MM.1S (cell line): Measurements from ENCODE around the gene TMEM240.

Source experiments
- DNase-seq: peaks from one replicate; pipeline ENCODE4 v3.0.0-alpha.2; 2015
- H2AFZ ChIP-seq: fragments of 300-600 bp; sonication (generic); 2 replicates; pipeline ENCODE4 v1.6.0; 2016; ENCODE audit warnings: antibody characterized with exemption, low read length
- H3F3A ChIP-seq: fragments of 300-600 bp; sonication (generic); 2 replicates; pipeline ENCODE4 v1.6.1; 2016; ENCODE audit warnings: mild to moderate bottlenecking, antibody characterized with exemption, low read length, moderate library complexity, mixed read lengths; ENCODE audit not compliant: insufficient read depth
- H3K27ac ChIP-seq: fragments of 300-600 bp; sonication (generic); 2 replicates; pipeline ENCODE4 v1.5.1; 2016; ENCODE audit warnings: mild to moderate bottlenecking, low read length
- H3K27me3 ChIP-seq: fragments of 300-600 bp; sonication (generic); replicated peaks from 2 replicates; pipeline ENCODE4 v1.6.0; 2016; ENCODE audit warnings: low read length; ENCODE audit not compliant: insufficient read depth
- H3K36me3 ChIP-seq: fragments of 300-600 bp; sonication (generic); replicated peaks from 2 replicates; pipeline ENCODE4 v1.6.1; 2016; ENCODE audit warnings: mild to moderate bottlenecking, low read length, mixed read lengths; ENCODE audit not compliant: insufficient read depth
- H3K4me1 ChIP-seq: fragments of 300-600 bp; sonication (generic); 2 replicates; pipeline ENCODE4 v1.6.1; 2016; ENCODE audit warnings: low read length, mixed read lengths
- H3K4me2 ChIP-seq: fragments of 300-600 bp; sonication (generic); 2 replicates; pipeline ENCODE4 v1.6.0; 2016; ENCODE audit warnings: low read depth, low read length
- H3K4me3 ChIP-seq: fragments of 300-600 bp; sonication (generic); 2 replicates; pipeline ENCODE4 v1.5.1; 2016; ENCODE audit warnings: low read length, mixed read lengths
- H3K79me2 ChIP-seq: fragments of 300-600 bp; sonication (generic); 2 replicates; pipeline ENCODE4 v1.6.1; 2016; ENCODE audit warnings: mixed run types, low read length, mixed read lengths
- H3K9ac ChIP-seq: fragments of 300-600 bp; sonication (generic); 2 replicates; pipeline ENCODE4 v1.6.1; 2016; ENCODE audit warnings: low read length, mixed read lengths
- H3K9me2 ChIP-seq: fragments of 300-600 bp; sonication (generic); replicated peaks from 2 replicates; pipeline ENCODE4 v1.6.1; 2016; ENCODE audit warnings: mild to moderate bottlenecking, low read length, mixed read lengths; ENCODE audit not compliant: insufficient read depth
- H3K9me3 ChIP-seq: fragments of 300-600 bp; sonication (generic); replicated peaks from 2 replicates; pipeline ENCODE4 v1.6.1; 2016; ENCODE audit warnings: mild to moderate bottlenecking, low read length, mixed read lengths; ENCODE audit not compliant: insufficient read depth
- H4K20me1 ChIP-seq: fragments of 300-600 bp; sonication (generic); 2 replicates; pipeline ENCODE4 v1.6.1; 2016; ENCODE audit warnings: mild to moderate bottlenecking, low read length, moderate library complexity, mixed read lengths; ENCODE audit not compliant: insufficient read depth
- CTCF ChIP-seq: fragments of 300-600 bp; sonication (generic); IDR thresholded peaks from 2 replicates; pipeline ENCODE4 v1.5.1; 2016; ENCODE audit warnings: antibody characterized with exemption, low read length, mixed read lengths
- EZH2 ChIP-seq: fragments of 300-600 bp; sonication (generic); optimal IDR thresholded peaks from 2 replicates; pipeline ENCODE3; 2017; ENCODE audit warnings: low read depth, mild to moderate bottlenecking, antibody characterized with exemption, low read length, mixed read lengths
- EZH2phosphoT487 ChIP-seq: fragments of 300-600 bp; sonication (generic); IDR thresholded peaks from 2 replicates; pipeline ENCODE4 v1.6.1; 2018; ENCODE audit warnings: antibody characterized with exemption, low read length

TMEM240 gene

GRCh38 chr1:1541956-1542765 lies 1.7 kb upstream of the TMEM240 start:
- no peaks in the 10 kb centered on the region for H3K27me3 ChIP-seq
- H3K9me2 ChIP-seq = no peaks in the 10 kb centered on the region
- H3K36me3 ChIP-seq = no peaks in the 10 kb centered on the region
- H3K4me2 ChIP-seq = no peak overlapping the region
- no peak for DNase-seq
- H3K4me1 ChIP-seq = no peaks in the 10 kb centered on the region
- H3F3A ChIP-seq = no peaks in the 10 kb centered on the region
- no peaks in the 10 kb centered on the region for H3K79me2 ChIP-seq
- H3K9ac ChIP-seq = no peak overlapping the region
- TF ChIP-seq EZH2 = no peak
- no peaks in the 10 kb centered on the region for H4K20me1 ChIP-seq
- H3K9me3 ChIP-seq = no peaks in the 10 kb centered on the region
- no peak overlapping the region for H3K27ac ChIP-seq
- H3K4me3 ChIP-seq = no peak overlapping the region
- no peak overlapping the region for H2AFZ ChIP-seq

GRCh38 chr1:1540818-1541628 lies 599 bp upstream of the TMEM240 start:
- DNase-seq = no peak
- H3K4me2 ChIP-seq = no peak overlapping the region
- H3K9ac ChIP-seq = no peak overlapping the region
- H3K79me2 ChIP-seq = no peaks in the 10 kb centered on the region
- H3K9me2 ChIP-seq = no peaks in the 10 kb centered on the region
- H3F3A ChIP-seq = no peaks in the 10 kb centered on the region
- H3K27ac ChIP-seq = no peak overlapping the region
- H2AFZ ChIP-seq = no peak overlapping the region
- H3K27me3 ChIP-seq = no peaks in the 10 kb centered on the region
- H3K4me3 ChIP-seq = no peak overlapping the region
- no peak for TF ChIP-seq EZH2phosphoT487
- no peak for TF ChIP-seq CTCF
- no peak for TF ChIP-seq EZH2
- no peaks in the 10 kb centered on the region for H3K4me1 ChIP-seq
- no peaks in the 10 kb centered on the region for H3K9me3 ChIP-seq
- H3K36me3 ChIP-seq = no peaks in the 10 kb centered on the region
- no peaks in the 10 kb centered on the region for H4K20me1 ChIP-seq

- Histone ChIP-seq H3K4me1 (no peaks in the 10 kb centered on the region), H3K27me3 (no peaks in the 10 kb centered on the region), H3K9me2 (no peaks in the 10 kb centered on the region), H3K4me3 (no peak overlapping the region), H3K4me2 (no peak overlapping the region), H3K9ac (no peak overlapping the region), H4K20me1 (no peaks in the 10 kb centered on the region), H3K36me3 (no peaks in the 10 kb centered on the region), H3K27ac (no peak overlapping the region), H3K79me2 (no peaks in the 10 kb centered on the region), H2AFZ (no peak overlapping the region), H3F3A (no peaks in the 10 kb centered on the region), H3K9me3 (no peaks in the 10 kb centered on the region)
- no peak for DNase-seq
- TF ChIP-seq EZH2phosphoT487 = no peak
- TF ChIP-seq EZH2 = no peak
- no peak for TF ChIP-seq CTCF
These were observed 924 bp downstream of the TMEM240 start for GRCh38 chr1:1539310-1540089.
